ENCODE measurements around the gene ACAP1.

The ACAP1 gene

GRCh38 chr17:7392696-7393612 lies 56.6 kb downstream of the ACAP1 start:
- no peak for FAIRE-seq

- FAIRE-seq = no peak
These were observed 57.5 kb downstream of the ACAP1 start for GRCh38 chr17:7393613-7394451.

GRCh38 chr17:7394452-7395191 lies 58.3 kb downstream of the ACAP1 start, which contains the start of gene PLSCR3:
Gene PLSCR3, minus strand, starts transcription at chr17:7394525. Its CDS starts 415 bp downstream, at chr17:7394110.
- FAIRE-seq = no peak

- FAIRE-seq = no peak
These were observed 59.8 kb downstream of the ACAP1 start for GRCh38 chr17:7396147-7396546.

- no peak for FAIRE-seq
These were observed 62.3 kb downstream of the ACAP1 start for GRCh38 chr17:7398612-7399011.
